ENCODE data around the gene SLC9A9.

The SLC9A9 gene

DNA sequence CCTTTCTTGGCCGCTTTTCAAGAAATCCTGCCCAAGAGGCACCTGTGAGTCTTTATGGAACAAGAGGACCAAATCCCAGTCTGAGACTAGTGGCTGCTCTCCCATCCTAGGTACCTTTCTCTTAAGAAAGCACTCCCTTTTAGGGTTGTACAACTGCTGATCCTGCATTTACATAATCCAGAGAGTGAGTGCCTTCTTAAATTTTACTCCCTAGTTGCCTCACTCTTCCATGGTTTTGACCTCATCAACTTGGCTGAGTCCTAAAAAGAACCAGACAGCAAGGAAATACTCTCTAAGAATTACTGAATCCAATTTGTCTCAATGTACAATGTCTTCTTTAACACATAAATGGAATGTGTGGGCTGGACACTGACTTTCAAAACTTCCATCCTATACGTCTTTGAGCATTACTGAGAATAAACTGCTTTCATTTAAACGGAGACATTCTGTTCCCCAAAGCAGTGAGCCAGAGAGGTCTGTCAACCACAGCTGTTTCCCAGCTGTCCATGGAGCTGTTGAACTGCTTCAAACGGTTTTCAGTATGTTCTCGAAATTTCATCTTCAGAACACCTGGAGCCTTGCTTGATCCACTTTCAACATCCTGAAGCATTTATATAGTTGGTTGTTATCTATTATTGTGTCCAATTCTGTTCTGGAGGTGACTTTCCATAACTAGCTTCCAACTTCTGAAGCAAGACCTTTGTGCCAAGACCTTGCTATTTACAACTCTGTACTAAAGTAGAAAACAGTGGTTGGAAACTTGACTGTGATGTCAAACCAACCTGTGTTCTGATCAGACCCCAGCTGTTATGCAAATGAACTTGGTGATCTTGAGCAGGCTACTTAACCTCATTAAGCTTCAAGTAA, 179.1 kb downstream of the SLC9A9 start:
- H3K9me3 ChIP-seq (ENCODE audit: control insufficient read depth, low read length): no peaks in the 10 kb centered on the region
- no peak overlapping the region for H3K9ac ChIP-seq (ENCODE audit: low read length)
- H3K4me1 ChIP-seq (ENCODE audit: control insufficient read depth, insufficient read depth, low read length): no peaks in the 10 kb centered on the region
- H3K36me3 ChIP-seq (ENCODE audit: control insufficient read depth, insufficient read depth, low read length): no peaks in the 10 kb centered on the region
- no peak overlapping the region for H3K4me3 ChIP-seq (ENCODE audit: low read length)
- no peaks in the 10 kb centered on the region for H3K27me3 ChIP-seq (ENCODE audit: control insufficient read depth, insufficient read depth, low read length)

DNA sequence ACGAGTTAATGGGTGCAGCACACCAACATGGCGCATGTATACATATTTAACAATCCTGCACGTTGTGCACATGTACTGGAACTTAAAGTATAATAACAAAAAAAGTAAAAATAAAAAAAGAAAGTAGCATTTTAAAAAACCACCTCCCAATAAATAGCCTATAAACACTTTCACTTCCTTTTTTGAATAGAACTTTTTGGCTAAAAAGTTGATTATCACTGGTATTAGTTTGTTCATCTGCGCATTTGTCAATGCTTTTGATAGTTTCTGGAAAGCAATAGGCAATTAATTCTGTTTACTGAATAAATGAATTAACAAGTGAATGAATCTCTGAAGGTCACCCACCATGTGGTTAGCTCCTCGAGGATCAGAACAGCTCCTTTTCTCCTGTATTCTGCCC, 179.9 kb downstream of the SLC9A9 start:
- no peak overlapping the region for H3K9ac ChIP-seq (ENCODE audit: low read length)
- H3K4me3 ChIP-seq (ENCODE audit: low read length): no peak overlapping the region
- no peaks in the 10 kb centered on the region for H3K27me3 ChIP-seq (ENCODE audit: control insufficient read depth, insufficient read depth, low read length)
- H3K9me3 ChIP-seq (ENCODE audit: control insufficient read depth, low read length): no peaks in the 10 kb centered on the region
- H3K4me1 ChIP-seq (ENCODE audit: control insufficient read depth, insufficient read depth, low read length): no peaks in the 10 kb centered on the region
- H3K36me3 ChIP-seq (ENCODE audit: control insufficient read depth, insufficient read depth, low read length): no peaks in the 10 kb centered on the region

DNA sequence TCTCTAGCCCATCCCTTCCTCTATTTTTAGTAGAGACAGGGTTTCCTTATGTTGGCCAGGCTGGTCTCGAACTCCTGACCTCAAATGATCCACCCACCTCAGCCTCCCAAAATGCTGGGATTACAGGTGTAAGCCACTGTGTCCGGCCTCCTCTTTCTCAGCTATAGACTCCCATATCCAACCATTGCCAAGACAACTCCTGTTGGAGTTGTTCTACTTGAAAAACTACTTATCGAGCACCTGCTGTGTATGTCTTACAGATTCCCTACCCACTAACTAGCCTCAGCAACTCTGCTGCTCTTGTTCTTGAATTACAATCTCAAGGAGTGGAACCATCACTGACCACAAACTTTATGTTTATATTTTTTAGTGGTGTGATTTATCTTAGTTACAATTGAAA, 186.6 kb downstream of the SLC9A9 start:
- Histone ChIP-seq H3K36me3 (ENCODE audit: control insufficient read depth, insufficient read depth, low read length) (no peaks in the 10 kb centered on the region), H3K27me3 (ENCODE audit: control insufficient read depth, insufficient read depth, low read length) (no peaks in the 10 kb centered on the region), H3K4me3 (ENCODE audit: low read length) (no peak overlapping the region)

DNA sequence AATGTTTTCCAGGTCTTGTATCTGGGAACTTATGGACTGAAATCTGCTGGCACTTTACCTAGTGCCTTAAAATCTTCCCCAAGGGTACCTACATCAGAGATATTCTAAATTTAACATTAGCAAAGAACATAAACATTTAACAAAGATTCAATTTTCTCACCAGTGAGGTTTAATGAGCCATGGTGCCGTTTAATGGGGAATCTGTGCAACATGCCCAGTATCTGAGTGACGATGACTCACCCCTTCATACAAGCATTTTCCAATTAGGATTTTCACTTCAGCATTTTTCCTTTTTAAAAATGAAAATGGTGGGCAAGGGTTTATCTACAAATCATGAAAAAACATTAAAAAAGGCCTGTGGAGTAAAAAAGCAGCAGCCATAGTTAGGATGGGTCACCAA, 189.4 kb downstream of the SLC9A9 start:
- H3K4me1 ChIP-seq (ENCODE audit: control insufficient read depth, insufficient read depth, low read length): no peaks in the 10 kb centered on the region
- H3K9me3 ChIP-seq (ENCODE audit: control insufficient read depth, low read length): no peaks in the 10 kb centered on the region
- H3K27me3 ChIP-seq (ENCODE audit: control insufficient read depth, insufficient read depth, low read length): no peaks in the 10 kb centered on the region
- no peak overlapping the region for H3K9ac ChIP-seq (ENCODE audit: low read length)
- H3K36me3 ChIP-seq (ENCODE audit: control insufficient read depth, insufficient read depth, low read length): no peaks in the 10 kb centered on the region
- no peak overlapping the region for H3K4me3 ChIP-seq (ENCODE audit: low read length)

More for the DNA sequence above, 186.6 kb downstream of the SLC9A9 start:
- H3K9me3 ChIP-seq (ENCODE audit: control insufficient read depth, low read length): no peaks in the 10 kb centered on the region
- H3K9ac ChIP-seq (ENCODE audit: low read length): no peak overlapping the region
- H3K4me1 ChIP-seq (ENCODE audit: control insufficient read depth, insufficient read depth, low read length): no peaks in the 10 kb centered on the region

DNA sequence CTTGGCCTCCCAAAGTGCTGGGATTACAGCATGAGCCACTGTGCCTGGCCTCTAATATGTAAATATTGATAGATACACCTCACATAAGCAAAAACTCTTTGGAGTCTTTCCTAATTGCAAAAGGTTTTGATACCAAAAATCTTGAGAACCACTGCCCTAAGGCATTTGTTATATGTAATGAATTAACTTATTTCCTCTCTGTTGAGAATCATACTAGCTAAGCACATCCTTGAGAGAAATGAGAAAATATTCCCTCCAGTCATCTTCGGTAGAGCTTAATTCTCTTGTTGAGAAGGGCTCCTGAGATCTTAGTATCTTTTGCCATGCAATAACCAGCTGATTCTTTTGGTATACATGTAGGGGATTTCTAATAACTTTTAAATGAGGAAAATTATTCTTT, 190.2 kb downstream of the SLC9A9 start:
- Histone ChIP-seq H3K27me3 (ENCODE audit: control insufficient read depth, insufficient read depth, low read length) (no peaks in the 10 kb centered on the region), H3K36me3 (ENCODE audit: control insufficient read depth, insufficient read depth, low read length) (no peaks in the 10 kb centered on the region), H3K4me3 (ENCODE audit: low read length) (no peak overlapping the region), H3K4me1 (ENCODE audit: control insufficient read depth, insufficient read depth, low read length) (no peaks in the 10 kb centered on the region), H3K9me3 (ENCODE audit: control insufficient read depth, low read length) (no peaks in the 10 kb centered on the region), H3K9ac (ENCODE audit: low read length) (no peak overlapping the region)

DNA sequence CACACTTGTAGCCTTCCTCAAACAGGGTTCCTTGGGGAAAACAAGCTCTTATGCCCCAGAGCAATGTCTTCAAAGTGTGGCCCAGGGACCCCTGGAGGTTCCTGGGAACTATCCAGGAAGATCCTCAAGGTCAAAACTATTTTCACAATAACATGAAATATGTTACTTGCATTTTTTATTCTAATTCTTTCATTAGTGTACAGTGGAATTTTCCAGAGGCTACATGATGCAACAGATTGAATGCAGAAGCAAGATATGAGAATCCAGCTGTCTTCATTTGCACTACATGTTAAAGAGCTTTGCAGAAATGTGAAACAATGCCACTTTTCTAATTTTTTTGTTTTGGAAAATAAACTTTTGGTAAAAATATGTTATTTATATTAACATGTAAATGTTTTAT, 190.9 kb downstream of the SLC9A9 start:
- no peaks in the 10 kb centered on the region for H3K9me3 ChIP-seq (ENCODE audit: control insufficient read depth, low read length)
- no peaks in the 10 kb centered on the region for H3K4me1 ChIP-seq (ENCODE audit: control insufficient read depth, insufficient read depth, low read length)
- no peaks in the 10 kb centered on the region for H3K27me3 ChIP-seq (ENCODE audit: control insufficient read depth, insufficient read depth, low read length)

DNA sequence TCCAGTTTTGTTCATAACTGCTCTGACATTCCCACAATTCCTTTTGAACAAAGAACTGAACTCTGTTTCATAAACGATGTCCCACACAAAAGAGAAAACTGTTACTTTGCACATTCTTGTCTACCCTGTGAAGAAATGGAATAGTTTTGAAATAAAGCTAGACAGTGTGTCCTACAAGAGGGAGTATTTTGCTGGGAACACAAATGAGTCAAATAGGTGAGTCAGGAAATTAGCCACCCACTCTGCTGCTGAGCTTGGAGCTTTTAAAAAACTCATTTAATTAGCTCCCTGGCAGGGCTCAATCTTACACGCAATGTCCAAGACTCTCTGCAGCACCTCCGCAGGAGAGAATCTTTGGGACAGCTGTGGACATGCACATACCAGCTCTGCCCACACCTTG, 193.4 kb downstream of the SLC9A9 start:
- Histone ChIP-seq H3K4me3 (ENCODE audit: low read length) (no peak overlapping the region), H3K9ac (ENCODE audit: low read length) (no peak overlapping the region), H3K27me3 (ENCODE audit: control insufficient read depth, insufficient read depth, low read length) (no peaks in the 10 kb centered on the region), H3K4me1 (ENCODE audit: control insufficient read depth, insufficient read depth, low read length) (no peaks in the 10 kb centered on the region), H3K36me3 (ENCODE audit: control insufficient read depth, insufficient read depth, low read length) (no peaks in the 10 kb centered on the region), H3K9me3 (ENCODE audit: control insufficient read depth, low read length) (no peaks in the 10 kb centered on the region)

More for the DNA sequence above, 190.9 kb downstream of the SLC9A9 start:
- Histone ChIP-seq H3K9ac (ENCODE audit: low read length) (no peak overlapping the region), H3K4me3 (ENCODE audit: low read length) (no peak overlapping the region), H3K36me3 (ENCODE audit: control insufficient read depth, insufficient read depth, low read length) (no peaks in the 10 kb centered on the region)

DNA sequence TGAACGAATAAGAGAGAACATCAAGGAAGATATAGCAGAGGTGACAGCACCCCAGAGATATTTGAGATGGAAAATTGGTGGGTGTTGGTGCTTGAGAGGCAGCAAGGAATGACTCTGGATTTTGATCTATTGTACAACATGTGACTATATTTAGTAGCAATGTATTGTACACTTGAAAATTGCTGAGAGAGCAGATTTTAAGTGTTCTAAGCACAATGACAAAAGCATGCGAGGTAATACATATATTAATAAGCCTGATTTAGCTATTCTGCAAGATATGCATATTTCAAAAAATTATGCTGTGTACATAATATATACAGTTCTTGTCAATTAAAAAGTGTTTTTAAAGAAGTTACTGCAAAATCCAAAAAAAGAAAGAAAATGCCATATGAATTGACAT, 194.3 kb downstream of the SLC9A9 start:
- no peak overlapping the region for H3K9ac ChIP-seq (ENCODE audit: low read length)
- no peaks in the 10 kb centered on the region for H3K27me3 ChIP-seq (ENCODE audit: control insufficient read depth, insufficient read depth, low read length)
- H3K36me3 ChIP-seq (ENCODE audit: control insufficient read depth, insufficient read depth, low read length): no peaks in the 10 kb centered on the region

DNA sequence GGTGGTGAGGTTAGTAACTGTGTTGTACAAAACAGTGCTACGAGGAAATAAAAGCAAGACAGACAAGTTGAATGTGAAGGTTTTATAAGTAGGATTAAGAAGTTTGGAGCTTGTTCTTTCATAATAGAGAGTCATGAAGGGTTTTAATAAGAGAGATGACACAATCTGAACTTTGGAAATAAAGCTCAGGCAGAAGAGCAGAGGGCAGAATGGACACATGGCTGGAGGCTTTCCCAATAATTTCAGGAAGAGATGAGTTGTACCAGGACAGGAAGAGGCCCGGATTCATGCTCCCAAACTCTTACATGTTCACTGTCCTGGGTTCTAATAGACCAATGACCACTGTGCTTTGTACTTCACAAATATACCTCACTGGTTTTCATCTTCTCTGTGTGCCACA, 194.8 kb downstream of the SLC9A9 start:
- H3K27me3 ChIP-seq (ENCODE audit: control insufficient read depth, insufficient read depth, low read length): no peaks in the 10 kb centered on the region
- no peak overlapping the region for H3K4me3 ChIP-seq (ENCODE audit: low read length)
- no peak overlapping the region for H3K9ac ChIP-seq (ENCODE audit: low read length)
- no peaks in the 10 kb centered on the region for H3K4me1 ChIP-seq (ENCODE audit: control insufficient read depth, insufficient read depth, low read length)
- no peaks in the 10 kb centered on the region for H3K36me3 ChIP-seq (ENCODE audit: control insufficient read depth, insufficient read depth, low read length)
- no peaks in the 10 kb centered on the region for H3K9me3 ChIP-seq (ENCODE audit: control insufficient read depth, low read length)

More for the DNA sequence above, 194.3 kb downstream of the SLC9A9 start:
- Histone ChIP-seq H3K4me1 (ENCODE audit: control insufficient read depth, insufficient read depth, low read length) (no peaks in the 10 kb centered on the region), H3K9me3 (ENCODE audit: control insufficient read depth, low read length) (no peaks in the 10 kb centered on the region), H3K4me3 (ENCODE audit: low read length) (no peak overlapping the region)

DNA sequence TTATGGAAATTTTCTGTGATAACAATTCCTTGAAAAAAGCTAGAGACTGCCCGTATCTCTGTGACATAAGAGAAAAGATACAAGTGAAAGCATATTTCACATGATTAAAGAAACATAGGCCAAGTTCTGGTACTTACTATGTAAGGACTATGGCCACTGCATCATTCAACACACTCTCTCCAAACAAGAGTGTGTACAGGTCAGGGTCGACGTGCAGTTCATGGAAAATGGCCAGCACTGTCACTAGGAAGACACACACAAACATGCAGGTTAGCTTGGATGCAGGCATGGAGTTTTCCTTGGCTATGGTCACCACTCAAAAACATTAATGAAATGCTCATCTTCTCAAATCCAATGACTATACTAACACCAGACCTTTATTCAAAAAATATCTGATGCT, 196.2 kb downstream of the SLC9A9 start:
- Histone ChIP-seq H3K9ac (ENCODE audit: low read length) (no peak overlapping the region), H3K36me3 (ENCODE audit: control insufficient read depth, insufficient read depth, low read length) (no peaks in the 10 kb centered on the region), H3K4me3 (ENCODE audit: low read length) (no peak overlapping the region), H3K27me3 (ENCODE audit: control insufficient read depth, insufficient read depth, low read length) (no peaks in the 10 kb centered on the region), H3K4me1 (ENCODE audit: control insufficient read depth, insufficient read depth, low read length) (no peaks in the 10 kb centered on the region), H3K9me3 (ENCODE audit: control insufficient read depth, low read length) (no peaks in the 10 kb centered on the region)

DNA sequence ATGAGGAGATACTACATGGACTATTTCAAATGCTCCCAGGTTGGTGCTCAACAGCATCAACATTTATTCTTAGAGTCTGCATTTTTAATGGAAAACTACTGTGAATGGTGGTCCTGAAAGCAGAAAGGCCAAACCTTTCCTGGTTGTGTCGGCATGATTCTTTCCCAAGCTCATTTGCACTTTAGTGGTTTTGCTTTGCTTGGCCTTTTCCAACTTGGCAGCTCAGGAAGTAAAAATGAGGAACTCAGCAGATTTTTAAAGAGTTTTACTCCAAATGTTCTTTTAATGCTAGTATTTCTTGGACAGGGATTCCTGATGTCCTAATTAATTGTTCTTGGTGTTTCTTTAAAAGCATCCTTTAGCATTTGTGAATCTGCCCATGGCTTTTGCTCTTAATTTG, 197.4 kb downstream of the SLC9A9 start:
- H3K4me1 ChIP-seq (ENCODE audit: control insufficient read depth, insufficient read depth, low read length): no peaks in the 10 kb centered on the region
- H3K9ac ChIP-seq (ENCODE audit: low read length): no peak overlapping the region
- H3K27me3 ChIP-seq (ENCODE audit: control insufficient read depth, insufficient read depth, low read length): no peaks in the 10 kb centered on the region
- H3K36me3 ChIP-seq (ENCODE audit: control insufficient read depth, insufficient read depth, low read length): no peaks in the 10 kb centered on the region
- H3K4me3 ChIP-seq (ENCODE audit: low read length): no peak overlapping the region
- H3K9me3 ChIP-seq (ENCODE audit: control insufficient read depth, low read length): no peaks in the 10 kb centered on the region

DNA sequence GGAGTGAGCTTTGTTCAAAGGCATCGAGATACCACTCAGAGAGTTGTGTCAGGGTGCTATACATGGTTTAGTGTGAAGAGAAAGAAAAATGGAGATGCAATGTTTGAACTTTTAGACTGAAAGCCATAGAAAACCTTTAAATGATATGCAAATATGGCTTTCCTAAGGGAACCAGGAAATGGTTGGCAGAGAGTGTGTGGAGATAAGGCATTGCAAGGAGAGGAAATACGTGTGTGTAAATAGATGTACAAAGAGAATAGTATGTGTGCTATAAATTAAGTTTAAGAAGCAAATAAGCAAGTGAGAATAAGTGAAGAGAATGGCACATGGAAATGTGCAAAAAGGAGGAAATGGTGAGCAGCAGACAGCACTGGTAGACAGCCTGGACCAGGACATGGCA, 198.1 kb downstream of the SLC9A9 start:
- Histone ChIP-seq H3K36me3 (ENCODE audit: control insufficient read depth, insufficient read depth, low read length) (no peaks in the 10 kb centered on the region), H3K9ac (ENCODE audit: low read length) (no peak overlapping the region), H3K9me3 (ENCODE audit: control insufficient read depth, low read length) (no peaks in the 10 kb centered on the region), H3K4me3 (ENCODE audit: low read length) (no peak overlapping the region), H3K4me1 (ENCODE audit: control insufficient read depth, insufficient read depth, low read length) (no peaks in the 10 kb centered on the region), H3K27me3 (ENCODE audit: control insufficient read depth, insufficient read depth, low read length) (no peaks in the 10 kb centered on the region)
